ENCODE data around the gene SMAD1. TPM values are rescaled to one million over a fixed set of nuclear protein-coding genes. Genes with fewer than 3 reads are reported as not detected.
"Not testable (repeated sequence)": the region's sequence is repeated elsewhere in the genome, so short reads cannot be mapped to it uniquely, and the experiment has no call there.

Gene SMAD1
- total and polyA plus RNA-seq, 8 donors: 2.6 to 19.3 (median 14.0) TPM

DNA sequence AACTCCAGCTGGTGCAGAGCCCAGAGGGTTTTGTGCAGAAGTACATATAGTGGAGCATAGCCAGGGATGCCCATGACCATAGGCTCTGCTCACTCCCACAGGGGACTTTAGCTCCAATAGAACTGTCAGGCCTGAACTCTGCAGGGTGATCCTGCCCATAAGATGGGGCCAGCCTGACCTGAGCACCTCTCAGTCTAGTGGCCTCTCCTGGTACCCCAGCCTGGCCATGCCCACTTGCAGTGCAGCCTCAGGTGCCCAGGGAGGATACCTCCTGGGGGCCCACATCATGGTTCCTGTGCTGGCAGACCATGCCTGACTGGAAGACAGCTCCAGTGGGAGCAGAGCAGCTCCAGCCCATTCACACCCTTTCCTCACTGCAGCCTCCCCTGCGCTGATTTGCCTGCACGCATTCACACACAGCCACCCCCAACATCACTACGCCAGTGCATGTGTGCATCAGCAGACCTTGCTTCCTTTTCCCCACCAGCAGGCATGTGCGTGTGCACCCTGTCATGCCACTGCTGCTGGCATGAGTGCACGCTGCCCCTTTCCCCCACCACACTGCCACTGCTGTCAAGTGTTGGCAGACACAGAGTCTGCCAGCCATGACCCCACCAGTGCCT lies 84.5 kb downstream of the SMAD1 start:
- no peaks in the 10 kb centered on the region for H3K4me1 ChIP-seq
- no peak overlapping the region for H3K27ac ChIP-seq
- no peak for FAIRE-seq
- peak in 1 of 6 donors; percentile 33 for DNase-seq
- H3K27me3 ChIP-seq: no peaks in the 10 kb centered on the region
- TF ChIP-seq, protein P1, sequence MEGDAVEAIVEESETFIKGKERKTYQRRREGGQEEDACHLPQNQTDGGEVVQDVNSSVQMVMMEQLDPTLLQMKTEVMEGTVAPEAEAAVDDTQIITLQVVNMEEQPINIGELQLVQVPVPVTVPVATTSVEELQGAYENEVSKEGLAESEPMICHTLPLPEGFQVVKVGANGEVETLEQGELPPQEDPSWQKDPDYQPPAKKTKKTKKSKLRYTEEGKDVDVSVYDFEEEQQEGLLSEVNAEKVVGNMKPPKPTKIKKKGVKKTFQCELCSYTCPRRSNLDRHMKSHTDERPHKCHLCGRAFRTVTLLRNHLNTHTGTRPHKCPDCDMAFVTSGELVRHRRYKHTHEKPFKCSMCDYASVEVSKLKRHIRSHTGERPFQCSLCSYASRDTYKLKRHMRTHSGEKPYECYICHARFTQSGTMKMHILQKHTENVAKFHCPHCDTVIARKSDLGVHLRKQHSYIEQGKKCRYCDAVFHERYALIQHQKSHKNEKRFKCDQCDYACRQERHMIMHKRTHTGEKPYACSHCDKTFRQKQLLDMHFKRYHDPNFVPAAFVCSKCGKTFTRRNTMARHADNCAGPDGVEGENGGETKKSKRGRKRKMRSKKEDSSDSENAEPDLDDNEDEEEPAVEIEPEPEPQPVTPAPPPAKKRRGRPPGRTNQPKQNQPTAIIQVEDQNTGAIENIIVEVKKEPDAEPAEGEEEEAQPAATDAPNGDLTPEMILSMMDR (IDR thresholded peaks at IDR 0.05): no peak
- H3K4me3 ChIP-seq: no peak overlapping the region
- no peaks in the 10 kb centered on the region for H3K36me3 ChIP-seq
- H3K9me3 ChIP-seq: no peaks in the 10 kb centered on the region
- no peak for ATAC-seq
- 88 to 94% methylated on average over 5 of the region's 5 CpGs for WGBS, 2 donors
- intact Hi-C loops (cut with DNase I): no loop called here

DNA sequence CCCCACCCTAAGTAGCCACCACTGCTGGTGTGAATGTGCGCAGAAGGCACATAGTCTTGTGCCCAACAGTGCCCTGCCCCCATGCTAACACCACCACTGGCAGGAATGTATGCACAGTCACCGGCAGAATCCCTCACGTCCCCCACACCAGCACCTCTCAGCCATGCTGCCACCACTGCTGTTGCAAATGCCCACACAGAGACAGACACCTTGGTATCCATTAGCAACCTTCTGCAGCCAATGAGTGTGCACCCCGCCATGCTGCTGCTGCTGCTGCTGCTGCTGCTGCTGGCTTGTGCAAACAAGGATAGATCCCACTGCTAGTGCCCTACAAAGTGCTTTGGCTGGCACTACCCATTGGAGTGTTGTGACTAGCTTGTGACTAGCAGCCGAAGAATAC lies 85.1 kb downstream of the SMAD1 start:
- intact Hi-C loops (cut with DNase I): no loop called here
- Histone ChIP-seq H3K9me3 (no peaks in the 10 kb centered on the region), H3K27ac (no peak overlapping the region), H3K36me3 (no peaks in the 10 kb centered on the region), H3K27me3 (no peaks in the 10 kb centered on the region), H3K4me1 (no peaks in the 10 kb centered on the region), H3K4me3 (no peak overlapping the region)
- TF ChIP-seq, protein P1 (IDR thresholded peaks at IDR 0.05): no peak
- FAIRE-seq (no peak), DNase-seq (peak in 1 of 6 donors; percentile 23), ATAC-seq (no peak)
- 80 to 84% methylated on average over 5 of the region's 5 CpGs for WGBS, 2 donors

DNA sequence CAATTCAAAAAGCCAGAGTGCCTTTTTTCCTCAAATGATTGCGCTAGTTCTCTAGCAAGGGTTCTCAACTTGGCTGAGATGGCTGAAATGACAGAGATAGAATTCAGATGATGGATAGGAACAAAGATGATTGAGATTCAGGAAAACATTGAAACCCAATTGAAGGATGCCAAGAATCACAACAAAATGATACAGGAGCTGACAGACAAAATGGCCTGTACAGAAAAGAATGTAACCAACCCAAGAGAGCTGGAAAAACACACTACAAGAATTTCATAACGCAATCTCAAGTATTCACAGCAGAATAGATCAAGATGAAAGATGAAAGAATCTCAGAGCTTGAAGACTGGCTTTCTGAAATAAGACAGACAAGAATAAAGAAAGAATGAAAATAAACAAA lies 85.9 kb downstream of the SMAD1 start:
- FAIRE-seq: no peak
- H3K9me3 ChIP-seq: no peaks in the 10 kb centered on the region
- 88 to 97% methylated on average over 2 of the region's 2 CpGs for WGBS, 2 donors
- no peaks in the 10 kb centered on the region for H3K27me3 ChIP-seq
- DNase-seq: no peak
- TF ChIP-seq, protein P1 (IDR thresholded peaks at IDR 0.05): no peak
- H3K27ac ChIP-seq: no peak overlapping the region
- no peaks in the 10 kb centered on the region for H3K36me3 ChIP-seq
- H3K4me1 ChIP-seq: no peaks in the 10 kb centered on the region
- no peak overlapping the region for H3K4me3 ChIP-seq
- intact Hi-C loops (cut with DNase I): no loop called here
- ATAC-seq: no peak

DNA sequence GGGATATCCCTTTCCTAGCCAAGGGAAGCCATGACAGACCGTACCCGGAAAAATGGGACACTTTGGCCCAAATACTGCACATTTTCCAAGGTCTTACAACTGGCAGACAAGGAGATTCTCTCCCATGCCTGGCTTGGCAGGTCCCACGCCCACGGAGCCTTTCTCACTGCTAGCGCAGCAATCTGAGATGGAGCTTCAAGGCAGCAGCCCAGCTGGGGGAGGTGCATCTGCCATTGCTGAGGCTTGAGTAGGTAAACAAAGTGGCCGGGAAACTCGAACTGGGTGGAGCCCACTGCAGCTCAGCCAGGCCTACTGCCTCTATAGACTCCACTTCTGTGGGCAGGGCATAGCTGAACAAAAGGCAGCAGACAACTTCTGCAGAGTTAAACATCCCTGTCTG lies 92.9 kb downstream of the SMAD1 start:
- H3K27me3 ChIP-seq; FAIRE-seq; H3K4me1 ChIP-seq; H3K27ac ChIP-seq; H3K9me3 ChIP-seq; DNase-seq; intact Hi-C loops (cut with DNase I); H3K4me3 ChIP-seq; ATAC-seq; H3K36me3 ChIP-seq: not testable (repeated sequence)
- 64 to 73% methylated on average over 7 of the region's 7 CpGs for WGBS, 2 donors

DNA sequence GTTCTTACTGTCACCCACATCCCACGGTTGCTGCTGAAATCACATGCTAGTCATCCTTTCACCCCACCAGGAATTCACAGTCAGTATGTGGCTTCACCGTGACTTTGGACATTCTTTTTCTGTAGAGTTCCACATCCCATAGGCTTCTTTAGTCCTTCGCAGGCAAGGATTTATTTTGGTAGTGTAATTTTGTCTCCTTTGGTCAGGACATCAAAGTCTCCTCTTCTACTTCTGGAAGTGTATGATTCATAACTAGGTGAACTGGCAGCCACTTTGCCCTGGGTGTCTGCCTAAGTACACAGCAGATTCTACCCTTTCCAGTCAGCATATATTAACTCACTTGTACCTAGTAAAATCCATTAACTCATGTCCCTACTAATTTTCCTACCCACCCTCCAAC lies 99.3 kb downstream of the SMAD1 start:
- H3K4me3 ChIP-seq: no peak overlapping the region
- no peaks in the 10 kb centered on the region for H3K4me1 ChIP-seq
- no peak overlapping the region for H3K27ac ChIP-seq
- H3K27me3 ChIP-seq: no peaks in the 10 kb centered on the region
- DNase-seq (peak in 2 of 6 donors; percentile 24 to 29), FAIRE-seq (no peak), ATAC-seq (peak in 3 of 4 donors; percentile 64 to 79 (median 70))
- H3K9me3 ChIP-seq: no peaks in the 10 kb centered on the region
- WGBS, 2 donors: 74 to 85% methylated on average over 3 of the region's 3 CpGs
- no peaks in the 10 kb centered on the region for H3K36me3 ChIP-seq
- TF ChIP-seq, protein P1 (IDR thresholded peaks at IDR 0.05): no peak
- intact Hi-C loops (cut with DNase I): no loop called here

Data from pancreas (tissue), 10 donors.